ENCODE measurements around the gene FURIN.
"Not testable (repeated sequence)": the region's sequence is repeated elsewhere in the genome, so short reads cannot be mapped to it uniquely, and the experiment has no call there.

FURIN gene

GRCh38 chr15:90918034-90918788, 49.8 kb downstream of the FURIN start:
- no peak for DNase-seq

DNA sequence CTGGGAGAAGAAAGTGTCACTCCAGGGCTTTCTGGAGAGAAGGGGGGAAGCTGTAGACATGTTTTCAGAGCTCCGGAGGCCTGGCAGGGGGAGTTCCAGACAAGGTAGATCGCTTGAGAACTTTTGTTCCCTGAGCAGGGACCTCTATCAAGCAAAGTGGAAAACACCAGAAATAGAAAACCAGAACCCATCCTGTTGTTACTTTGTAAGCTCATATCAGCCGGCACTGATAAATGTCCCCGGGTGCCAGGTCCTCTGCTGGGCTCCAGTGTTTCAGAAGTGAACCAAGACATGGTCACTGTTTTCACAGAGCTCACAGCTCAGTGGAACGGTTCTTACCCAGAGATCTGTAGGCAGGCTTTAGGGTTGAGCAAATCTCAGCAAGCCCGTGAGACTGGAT, 50.4 kb downstream of the FURIN start:
- no peak for DNase-seq

DNA sequence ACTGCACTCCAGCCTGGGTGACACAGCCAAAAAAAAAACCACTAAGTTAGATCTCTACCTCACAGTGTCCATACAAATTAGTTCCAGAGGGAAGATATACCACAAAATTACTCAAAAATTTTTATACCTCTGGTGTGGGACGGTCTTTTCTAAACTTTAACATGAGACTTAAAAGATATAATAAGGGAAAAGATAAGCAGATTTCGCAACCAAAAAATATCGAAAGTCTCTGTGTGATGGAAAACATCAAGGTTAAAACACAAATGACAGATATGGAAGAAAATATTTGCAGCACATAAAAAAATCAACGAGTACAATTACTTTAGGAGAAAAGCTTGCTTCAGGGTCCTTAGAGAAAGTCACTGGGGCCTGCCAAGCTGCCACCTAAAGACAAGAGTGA, 53.5 kb downstream of the FURIN start:
- DNase-seq, result no peak

DNA sequence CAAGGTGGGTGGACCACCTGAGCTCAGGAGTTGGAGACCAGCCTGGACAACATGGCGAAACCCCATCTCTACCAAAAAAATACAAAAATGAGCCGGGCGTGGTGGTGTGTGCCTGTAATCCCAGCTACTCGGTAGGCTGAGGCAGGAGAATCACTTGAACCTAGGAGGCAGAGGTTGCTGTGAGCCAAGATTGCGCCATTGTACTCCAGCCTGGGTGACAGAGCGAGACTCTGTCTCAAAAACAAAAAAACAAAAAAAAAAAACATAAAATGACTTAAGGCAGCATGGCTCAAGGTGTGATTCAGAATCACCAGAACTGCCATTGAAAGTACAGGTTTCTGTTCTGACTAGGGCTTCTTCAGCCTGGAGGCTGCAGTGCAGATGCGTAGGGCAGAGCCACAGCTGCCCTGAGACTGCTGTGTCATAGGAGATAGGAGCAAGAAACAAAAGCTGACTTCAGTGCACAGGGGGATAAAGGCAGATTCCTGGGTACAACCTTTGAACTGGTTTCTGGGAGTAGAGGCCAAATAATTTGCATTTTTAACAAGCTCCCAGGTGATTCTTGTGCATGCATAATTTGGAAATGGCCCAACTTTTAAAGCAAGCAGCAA, 54.4 kb downstream of the FURIN start:
- DNase-seq, result not testable (repeated sequence)

- DNase-seq, result no peak
These were observed 56.0 kb downstream of the FURIN start for GRCh38 chr15:90924375-90924774.

- DNase-seq, result not testable (repeated sequence)
These were observed 58.4 kb downstream of the FURIN start for GRCh38 chr15:90926766-90927165.

GRCh38 chr15:90928106-90928505, 59.7 kb downstream of the FURIN start:
- DNase-seq, result not testable (repeated sequence)

DNA sequence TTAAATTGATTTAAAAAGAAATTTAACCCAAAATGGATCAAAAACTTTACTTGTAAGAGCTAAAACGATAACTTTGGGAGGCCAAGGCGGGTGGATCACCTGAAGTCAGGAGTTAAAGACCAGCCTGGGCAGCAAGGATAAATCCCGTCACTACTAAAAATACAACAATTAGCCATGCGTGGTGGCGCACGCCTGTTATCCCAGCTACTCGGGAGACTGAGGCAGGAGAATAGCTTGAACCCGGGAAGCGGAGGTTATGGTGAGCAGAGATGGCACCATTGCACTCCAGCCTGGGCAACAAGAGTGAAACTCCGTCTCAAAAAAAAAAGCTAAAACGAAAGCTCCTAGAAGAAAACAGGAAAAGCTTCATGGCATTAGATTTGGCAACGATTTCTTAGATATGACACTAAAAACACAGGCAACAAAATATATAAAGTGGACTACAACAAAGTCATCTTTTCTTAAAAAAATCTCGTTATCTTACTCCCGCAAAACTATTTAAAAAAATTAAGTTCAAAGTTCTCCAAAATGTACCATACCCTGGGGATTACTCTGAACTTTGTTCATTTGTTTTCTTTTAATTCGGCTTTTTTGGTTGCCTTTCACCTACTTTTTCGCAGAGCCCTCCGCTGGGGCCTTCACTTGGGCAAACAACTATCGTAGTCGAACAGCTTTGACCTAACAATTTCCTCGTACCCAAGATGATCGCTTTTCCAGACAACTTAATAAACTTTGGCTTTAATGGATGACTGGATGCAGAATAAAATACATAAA, 61.0 kb downstream of the FURIN start:
- DNase-seq, result no peak

- no peak for DNase-seq
These were observed 62.6 kb downstream of the FURIN start for GRCh38 chr15:90930861-90931574.

DNA sequence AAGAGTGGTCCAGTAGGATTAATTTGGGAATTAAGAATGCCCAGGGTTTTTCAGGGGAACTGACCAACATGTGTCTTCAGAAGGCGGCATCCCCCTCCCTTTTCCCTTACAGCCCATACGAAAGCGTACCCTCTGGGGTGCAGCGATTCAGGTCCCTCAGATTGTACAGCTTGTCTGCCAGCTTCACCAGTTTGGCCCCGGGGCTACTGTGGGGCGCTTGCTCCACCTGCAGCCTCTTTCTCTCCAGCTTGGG, 63.1 kb downstream of the FURIN start:
- DNase-seq, result no peak

GRCh38 chr15:90931828-90932659, 63.7 kb downstream of the FURIN start, which contains the start of gene HDDC3:
TSS of gene HDDC3 (minus strand) at chr15:90932549. CDS start at chr15:90932540, 9 bp downstream.
- peak; percentile 33 for DNase-seq

DNA sequence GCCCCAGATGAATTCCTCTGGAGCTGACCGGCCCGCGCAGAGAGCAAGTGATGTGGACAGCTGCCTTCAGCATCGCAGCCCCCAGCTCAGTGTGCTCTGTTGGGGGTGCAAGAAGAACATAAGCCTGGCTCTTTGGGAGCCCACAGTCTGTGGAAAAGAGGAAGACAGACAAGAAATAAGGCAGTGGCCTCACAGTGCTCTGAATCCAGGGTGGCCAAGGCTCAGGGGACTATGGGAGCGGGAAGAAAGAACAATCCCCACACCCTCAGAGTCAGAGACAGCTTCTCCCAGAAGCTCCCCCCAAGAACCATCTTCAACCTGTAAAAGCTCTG, 64.2 kb downstream of the FURIN start:
- no peak for DNase-seq
